ENCODE results near the gene ASTE1. TPM values are rescaled to one million over a fixed set of nuclear protein-coding genes. Genes with fewer than 3 reads are reported as not detected.

The ASTE1 gene
- 7.7 and 8.6 TPM in 2 replicates for total RNA-seq

GRCh38 chr3:131026321-131027151, at the start of gene ASTE1, which contains the start of gene NEK11:
ASTE1 (minus strand) TSS chr3:131026825; CDS start chr3:131025306, 1,519 bp downstream.
NEK11 (plus strand) TSS chr3:131026877; CDS start chr3:131029709, 2,832 bp downstream.

Other genes starting within 250 kb of the ASTE1 start
- gene ATP2C1, start 132.7 kb downstream of the ASTE1 start, total RNA-seq: 116 and 137 TPM in 2 replicates
- 7.1 and 11.6 TPM in 2 replicates for gene NEK11, start 52 bp upstream of the ASTE1 start, total RNA-seq

All from smooth muscle cell of trachea (primary cell).